CD8-positive, alpha-beta memory T cell (primary cell): ENCODE data around the gene SNTB2. TPM values are rescaled to one million over a fixed set of nuclear protein-coding genes. Genes with fewer than 3 reads are reported as not detected.

ENCODE experiments used
- CTCF ChIA-PET: fragments of 350-600 bp; sonication (Branson Sonifier 250); formaldehyde crosslinking; loops from one replicate; lab custom pipeline; 2021; ENCODE audit warnings: antibody characterized with exemption; lab: Charles Lee
- POLR2A ChIA-PET: fragments of 350-600 bp; sonication (Branson Sonifier 250); formaldehyde crosslinking; loops from one replicate; lab custom pipeline; 2021; ENCODE audit warnings: antibody characterized with exemption; lab: Charles Lee
- DNase-seq, 5 donors: peaks; one replicate each; pipeline versions ENCODE4 v3.0.0 to v3.0.0-alpha.2; 2020 to 2022; ENCODE audit warnings: mixed read lengths in 1 of 5
- H3K27ac ChIP-seq: one replicate; pipeline ENCODE4 v1.7.0; 2013; ENCODE audit warnings: low read depth, mild to moderate bottlenecking, low read length, moderate library complexity
- H3K27me3 ChIP-seq: 2 replicates; pipeline ENCODE4 v1.7.0; 2013; ENCODE audit warnings: low read length, mild to moderate bottlenecking; ENCODE audit not compliant: insufficient read depth, poor library complexity, severe bottlenecking
- H3K36me3 ChIP-seq: 2 replicates; pipeline ENCODE4 v1.7.0; 2013; ENCODE audit warnings: mild to moderate bottlenecking, low read length, moderate library complexity; ENCODE audit not compliant: insufficient read depth
- H3K4me1 ChIP-seq: 2 replicates; pipeline ENCODE4 v1.7.0; 2013; ENCODE audit warnings: mild to moderate bottlenecking, low read length, moderate library complexity; ENCODE audit not compliant: insufficient read depth
- H3K4me3 ChIP-seq: 2 replicates; pipeline ENCODE4 v1.7.0; 2013; ENCODE audit warnings: mild to moderate bottlenecking, low read length
- H3K9me3 ChIP-seq: 2 replicates; pipeline ENCODE4 v1.7.0; 2013; ENCODE audit warnings: mild to moderate bottlenecking, low read length
- H3K27ac Mint-ChIP-seq, 8 donors: one replicate each; pipeline ENCODE4 v1.8.0; 2020 to 2021; ENCODE audit warnings: mixed read lengths in 8 of 8, mild to moderate bottlenecking in 6 of 8, inconsistent platforms in 3 of 8, moderate library complexity in 3 of 8
- H3K27me3 Mint-ChIP-seq, 2 donors: one replicate each; pipeline ENCODE4 v1.8.0; 2020 to 2021; ENCODE audit warnings: mixed read lengths in 2 of 2, mild to moderate bottlenecking in 1 of 2, moderate library complexity in 1 of 2
- H3K36me3 Mint-ChIP-seq, 3 donors: one replicate each; pipeline ENCODE4 v1.8.0; 2020 to 2021; ENCODE audit warnings: mixed read lengths in 3 of 3, inconsistent platforms in 1 of 3, mild to moderate bottlenecking in 1 of 3
- H3K4me1 Mint-ChIP-seq, 3 donors: one replicate each; pipeline ENCODE4 v1.8.0; 2020 to 2021; ENCODE audit warnings: mixed read lengths in 3 of 3, inconsistent platforms in 1 of 3, mild to moderate bottlenecking in 1 of 3
- H3K4me3 Mint-ChIP-seq, 7 donors: one replicate each; pipeline ENCODE4 v1.8.0; 2020 to 2021; ENCODE audit warnings: mixed read lengths in 7 of 7, mild to moderate bottlenecking in 6 of 7, moderate library complexity in 4 of 7, inconsistent platforms in 2 of 7
- H3K9me3 Mint-ChIP-seq, 5 donors: one replicate each; pipeline ENCODE4 v1.8.0; 2020 to 2022; ENCODE audit warnings: mixed read lengths in 5 of 5, mild to moderate bottlenecking in 3 of 5, moderate library complexity in 2 of 5, inconsistent platforms in 1 of 5
- polyA plus RNA-seq: library from polyadenylated mRNA; unstranded; fragments of 300-500 nt; fragmentation: Illumina TruSeq; gene quantifications from one replicate; pipeline ENCODE4 v1.2.3, GENCODE V29; 2021
- total RNA-seq, 2 experiments: library from RNA; stranded (reverse); gene quantifications; one replicate each; pipeline ENCODE4 v1.2.3, GENCODE V29; 2021

Gene SNTB2
- total and polyA plus RNA-seq, 3 experiments from 2014 or later, result 13.6 to 28.2 (median 14.9) TPM

- H3K4me1 Mint-ChIP-seq, result peaks cover 13 to 21% (median 16%) of the 10 kb centered on the region in 3 donors
- Histone ChIP-seq H3K4me3 (no peak overlapping the region), H3K9me3 (no peaks in the 10 kb centered on the region), H3K36me3 (no peaks in the 10 kb centered on the region), H3K27me3 (no peaks in the 10 kb centered on the region), H3K4me1 (peaks cover 5% of the 10 kb centered on the region), H3K27ac (no peak overlapping the region)
- ChIA-PET CTCF (no interaction called here), POLR2A (no interaction called here)
- H3K27me3 Mint-ChIP-seq, result no peaks in the 10 kb centered on the region
- H3K36me3 Mint-ChIP-seq, result peaks cover 0 to 14% (median 5%) of the 10 kb centered on the region in 3 donors
- H3K27ac Mint-ChIP-seq, result no peak overlapping the region
- no peaks in the 10 kb centered on the region for H3K9me3 Mint-ChIP-seq
- peak overlapping the region in 1 of 7 donors; percentile 38 for H3K4me3 Mint-ChIP-seq
- no peak for DNase-seq
Observed at GRCh38 chr16:69307856-69308255, 120.9 kb downstream of the SNTB2 start.

- peaks cover 10% of the 10 kb centered on the region for H3K4me1 ChIP-seq
- H3K27ac ChIP-seq, result no peak overlapping the region
- peaks cover 25 to 35% (median 30%) of the 10 kb centered on the region in 3 donors for H3K4me1 Mint-ChIP-seq
- H3K27me3 ChIP-seq, result no peaks in the 10 kb centered on the region
- H3K36me3 ChIP-seq, result peaks cover under 1% of the 10 kb centered on the region
- H3K9me3 ChIP-seq, result no peaks in the 10 kb centered on the region
- no peak for DNase-seq
- H3K4me3 ChIP-seq, result no peak overlapping the region
- CTCF ChIA-PET, result interaction anchor here (1.1 kb wide), 1 partner anchor 30 kb away, joined by 3 read pairs; the partner anchor contains the start of gene COG8
- peaks cover 0 to 20% (median 1%) of the 10 kb centered on the region in 3 donors for H3K36me3 Mint-ChIP-seq
- POLR2A ChIA-PET, result no interaction called here
- no peaks in the 10 kb centered on the region for H3K27me3 Mint-ChIP-seq
- H3K27ac Mint-ChIP-seq, result peak overlapping the region in 7 of 8 donors; percentile 1 to 50 (median 25)
- peak overlapping the region; percentile 2 to 57 (median 34) for H3K4me3 Mint-ChIP-seq
- H3K9me3 Mint-ChIP-seq, result no peaks in the 10 kb centered on the region
Observed at GRCh38 chr16:69309316-69309715, 122.4 kb downstream of the SNTB2 start.

DNA sequence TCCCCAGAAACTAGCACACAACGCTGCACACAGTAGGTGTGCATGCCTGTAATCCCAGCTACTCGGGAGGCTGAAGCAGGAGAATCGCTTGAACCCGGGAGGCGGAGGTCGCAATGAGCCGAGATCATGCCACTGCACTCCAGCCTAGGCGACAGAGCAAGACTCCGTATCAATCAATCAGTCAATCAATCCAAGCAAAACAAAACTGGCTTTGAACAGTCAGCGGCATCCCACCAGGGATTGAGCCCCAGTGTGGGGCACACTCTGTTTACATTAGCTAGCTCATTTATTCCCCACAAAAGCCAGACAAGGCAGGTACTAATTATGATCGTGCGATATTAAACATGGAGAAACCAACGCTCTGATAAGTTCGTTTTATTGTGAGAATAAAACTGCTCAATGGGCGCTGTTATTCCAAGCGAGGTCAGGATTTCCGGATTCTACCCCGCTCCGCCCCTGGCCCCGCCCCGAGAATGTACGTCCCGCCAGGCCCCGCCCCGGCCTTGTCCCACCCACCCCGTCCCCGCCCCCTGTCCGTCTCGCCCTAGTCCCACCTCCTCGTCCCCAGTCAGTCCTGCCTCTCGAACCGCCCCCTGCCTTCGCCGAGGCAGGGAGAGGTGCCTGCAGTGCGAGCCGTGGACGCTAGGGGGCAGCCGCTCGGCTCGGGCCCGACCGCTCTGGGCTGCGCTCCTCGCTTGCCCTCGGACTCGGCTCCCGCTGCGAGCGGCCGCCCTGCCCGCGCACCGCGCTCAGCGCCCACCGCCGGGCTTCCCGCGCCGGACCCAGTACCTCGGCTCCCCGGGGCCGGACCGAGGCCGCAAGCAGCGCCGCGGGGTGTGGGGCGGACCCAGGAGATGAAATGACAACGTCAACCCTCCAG, 123.9 kb downstream of the SNTB2 start, which contains the start of gene VPS4A:
TSS of gene VPS4A (plus strand) at position 698 of the 880 bp plus-strand sequence. CDS start at position 860, 162 bp downstream.
- peak within 1 kb of the TSS; percentile 91 to 99 (median 96) for H3K27ac Mint-ChIP-seq
- peaks cover 0 to 33% (median 3%) of the 10 kb centered on the region in 3 donors for H3K36me3 Mint-ChIP-seq
- H3K4me3 ChIP-seq, result peak within 1 kb of the TSS; percentile 87
- H3K9me3 Mint-ChIP-seq, result no peaks in the 10 kb centered on the region
- peaks cover 10% of the 10 kb centered on the region for H3K4me1 ChIP-seq
- H3K27me3 ChIP-seq, result no peaks in the 10 kb centered on the region
- DNase-seq, result peak; percentile 96 to 98 (median 97)
- H3K36me3 ChIP-seq, result peaks cover 9% of the 10 kb centered on the region
- H3K27ac ChIP-seq, result peak within 1 kb of the TSS; percentile 81
- POLR2A ChIA-PET, result interaction anchor here (0.8 to 0.9 kb wide), 2 partner anchors 178 to 181 kb away, joined by 3 read pairs; no protein-coding TSS in a partner anchor
- peak within 1 kb of the TSS; percentile 95 to 99 (median 98) for H3K4me3 Mint-ChIP-seq
- H3K9me3 ChIP-seq, result no peaks in the 10 kb centered on the region
- CTCF ChIA-PET, result interaction anchor here (0.6 to 1.1 kb wide), 3 partner anchors 24 to 714 kb away, joined by 3 read pairs; partner anchors contain the start of gene COG8
- H3K27me3 Mint-ChIP-seq, result no peaks in the 10 kb centered on the region
- peaks cover 25 to 42% (median 34%) of the 10 kb centered on the region in 3 donors for H3K4me1 Mint-ChIP-seq

DNA sequence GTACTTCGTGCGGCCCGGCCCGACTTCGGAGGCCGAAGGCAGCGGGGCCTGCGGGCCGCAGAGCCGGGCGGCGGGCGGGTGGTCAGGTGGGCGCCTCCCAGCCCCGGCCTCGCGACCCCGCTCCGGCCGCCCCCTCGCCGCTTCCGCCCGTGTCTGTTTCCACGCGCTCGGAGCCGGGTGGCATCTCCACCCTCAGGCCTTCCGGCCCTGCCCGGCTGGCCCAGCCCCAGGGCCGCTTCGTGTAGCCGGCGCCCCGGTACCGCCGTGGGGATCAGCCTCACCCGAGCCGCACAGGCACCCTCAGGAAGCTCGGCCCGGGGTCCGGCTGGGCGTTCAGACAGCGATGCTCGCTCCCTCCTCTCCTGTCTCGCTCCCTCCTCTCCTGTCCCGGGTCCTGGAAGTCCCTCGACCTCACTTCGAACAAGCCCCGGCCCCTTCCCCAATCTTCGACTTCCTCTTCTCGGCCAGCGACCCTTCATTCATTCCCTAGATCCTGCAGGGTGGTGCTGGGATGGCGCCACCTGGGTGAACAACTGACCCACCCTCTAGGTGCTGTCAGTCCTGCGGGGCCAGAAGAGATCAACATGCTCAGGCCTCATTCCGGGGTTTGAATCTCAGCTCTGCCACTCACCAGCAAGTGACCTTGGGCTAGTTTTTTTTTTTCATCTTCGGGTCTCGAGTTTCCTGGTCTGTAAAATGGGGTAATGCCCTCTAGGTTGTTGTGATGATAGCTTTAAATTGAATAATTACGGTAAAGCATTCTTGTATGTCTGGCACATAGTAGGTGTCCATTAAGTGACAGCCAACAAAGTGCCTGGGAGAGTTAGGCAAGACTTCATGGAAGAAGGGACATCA, 124.8 kb downstream of the SNTB2 start:
- peak in 2 of 5 donors; percentile 21 to 28 for DNase-seq
- Mint-ChIP-seq H3K4me1 (peaks cover 25 to 42% (median 34%) of the 10 kb centered on the region in 3 donors), H3K36me3 (peaks cover 0 to 42% (median 4%) of the 10 kb centered on the region in 3 donors), H3K27ac (peak overlapping the region; percentile 89 to 99 (median 96)), H3K4me3 (peak overlapping the region; percentile 95 to 99 (median 98)), H3K27me3 (no peaks in the 10 kb centered on the region), H3K9me3 (no peaks in the 10 kb centered on the region)
- peaks cover 17% of the 10 kb centered on the region for H3K36me3 ChIP-seq
- H3K9me3 ChIP-seq, result no peaks in the 10 kb centered on the region
- peak overlapping the region; percentile 81 for H3K27ac ChIP-seq
- ChIA-PET CTCF (interaction anchor here (0.7 to 1.3 kb wide), 5 partner anchors 15 to 1344 kb away, joined by 3 to 8 read pairs (median 3); partner anchors contain the start of gene COG8), POLR2A (interaction anchor here (0.6 to 1.8 kb wide), 4 partner anchors 14 to 179 kb away, joined by 3 to 12 read pairs (median 6); partner anchors contain the start of genes COG8 and PDF)
- peaks cover 10% of the 10 kb centered on the region for H3K4me1 ChIP-seq
- no peaks in the 10 kb centered on the region for H3K27me3 ChIP-seq
- H3K4me3 ChIP-seq, result peak overlapping the region; percentile 73

DNA sequence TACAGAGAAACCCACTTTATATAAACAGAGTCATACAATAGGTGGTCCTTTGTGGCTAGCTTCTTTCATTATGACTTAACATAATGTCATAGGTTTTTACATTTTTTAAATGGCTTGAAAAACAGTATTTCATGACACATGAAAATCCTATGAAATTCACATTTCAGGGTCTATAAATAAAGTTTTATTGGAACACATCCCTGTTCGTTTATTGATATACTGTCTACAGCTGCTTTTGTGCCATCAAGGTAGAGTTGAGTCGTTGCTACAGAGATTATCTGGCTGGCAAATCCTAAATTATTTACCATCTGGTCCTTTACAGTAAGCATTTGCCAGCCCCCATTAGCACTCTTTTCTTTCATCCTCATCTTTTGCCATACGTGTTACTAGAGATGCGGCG, 126.5 kb downstream of the SNTB2 start:
- no peaks in the 10 kb centered on the region for H3K9me3 ChIP-seq
- peaks cover 0 to 54% (median 4%) of the 10 kb centered on the region in 3 donors for H3K36me3 Mint-ChIP-seq
- H3K27ac Mint-ChIP-seq, result peak overlapping the region in 5 of 8 donors; percentile 14 to 82 (median 78)
- no peak overlapping the region for H3K4me3 ChIP-seq
- no peak for DNase-seq
- no peaks in the 10 kb centered on the region for H3K27me3 ChIP-seq
- ChIA-PET CTCF (interaction anchor here (1.0 to 1.4 kb wide), 3 partner anchors 13 to 27 kb away, joined by 3 to 7 read pairs (median 5); no protein-coding TSS in a partner anchor), POLR2A (interaction anchor here (0.5 to 1.8 kb wide), 5 partner anchors 16 to 1072 kb away, joined by 3 to 12 read pairs (median 4); partner anchors contain the start of gene PDF)
- peaks cover 10% of the 10 kb centered on the region for H3K4me1 ChIP-seq
- H3K36me3 ChIP-seq, result peaks cover 29% of the 10 kb centered on the region
- H3K9me3 Mint-ChIP-seq, result no peaks in the 10 kb centered on the region
- H3K27me3 Mint-ChIP-seq, result no peaks in the 10 kb centered on the region
- H3K27ac ChIP-seq, result no peak overlapping the region
- H3K4me1 Mint-ChIP-seq, result peaks cover 25 to 42% (median 34%) of the 10 kb centered on the region in 3 donors
- peak overlapping the region; percentile 59 to 87 (median 71) for H3K4me3 Mint-ChIP-seq

DNA sequence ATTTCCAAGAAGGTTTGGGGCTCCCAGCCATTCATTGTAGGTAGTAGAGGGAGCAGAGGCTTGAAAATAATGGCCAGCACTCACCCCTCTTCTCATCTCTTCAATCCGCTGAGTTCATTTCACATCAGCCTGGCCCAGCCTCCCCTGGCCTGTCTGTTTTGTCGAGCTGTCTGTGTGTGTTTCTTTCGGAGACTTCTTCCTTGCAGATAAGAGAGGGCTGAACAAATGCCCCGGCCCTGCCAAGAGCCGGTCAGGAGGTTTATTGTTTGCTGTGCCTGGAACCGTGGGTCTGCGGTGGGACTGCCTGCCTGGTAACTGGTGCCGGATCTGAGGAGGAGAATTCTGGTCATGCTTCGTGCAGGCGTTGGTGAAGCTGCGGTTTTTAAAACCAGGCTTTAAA, 127.6 kb downstream of the SNTB2 start:
- peaks cover 10% of the 10 kb centered on the region for H3K4me1 ChIP-seq
- Mint-ChIP-seq H3K9me3 (no peaks in the 10 kb centered on the region), H3K4me3 (peak overlapping the region in 3 of 7 donors; percentile 9 to 55 (median 23)), H3K27ac (peak overlapping the region in 1 of 8 donors; percentile 12), H3K27me3 (no peaks in the 10 kb centered on the region), H3K36me3 (peaks cover 0 to 64% (median 6%) of the 10 kb centered on the region in 3 donors), H3K4me1 (peaks cover 21 to 38% (median 34%) of the 10 kb centered on the region in 3 donors)
- H3K9me3 ChIP-seq, result no peaks in the 10 kb centered on the region
- POLR2A ChIA-PET, result no interaction called here
- CTCF ChIA-PET, result interaction anchor here (0.9 to 1.0 kb wide), 2 partner anchors 15 to 455 kb away, joined by 3 to 5 read pairs; partner anchors contain the start of gene PDF
- no peak overlapping the region for H3K4me3 ChIP-seq
- no peaks in the 10 kb centered on the region for H3K27me3 ChIP-seq
- peaks cover 40% of the 10 kb centered on the region for H3K36me3 ChIP-seq
- H3K27ac ChIP-seq, result no peak overlapping the region
- DNase-seq, result no peak
